H1 (cell line): ENCODE results near the gene IMPG2.

Experiments used
- CEBPB ChIP-seq: IDR thresholded peaks from 2 replicates; pipeline ENCODE4 v1.6.1; 2012; ENCODE audit warnings: low read depth, low read length
- EP300 ChIP-seq, 2 experiments: IDR thresholded peaks; 1 replicate in 1 of 2; 2 replicates in 1 of 2; pipeline ENCODE4 v1.6.1; 2011 to 2012; ENCODE audit warnings: low read depth in 2 of 2, low read length in 2 of 2, mild to moderate bottlenecking in 2 of 2, borderline replicate concordance in 1 of 2, inconsistent platforms in 1 of 2, moderate library complexity in 1 of 2
- JUN ChIP-seq: IDR thresholded peaks from 2 replicates; pipeline ENCODE4 v1.6.1; 2011; ENCODE audit warnings: low read depth, mild to moderate bottlenecking, improper control_type of control experiment, low read length
- POLR2A ChIP-seq, 2 experiments: IDR thresholded peaks; 1 replicate in 1 of 2; 2 replicates in 1 of 2; pipeline ENCODE4 v1.6.1; 2011; ENCODE audit warnings: low read depth in 2 of 2, low read length in 2 of 2, mild to moderate bottlenecking in 2 of 2; ENCODE audit errors: control extremely low read depth in 1 of 2
- RAD21 ChIP-seq, 2 experiments: IDR thresholded peaks in 1 of 2; conservative IDR thresholded peaks in 1 of 2; 2 replicates each; pipeline ENCODE4 v1.6.1; 2011; ENCODE audit warnings: low read depth in 2 of 2, low read length in 2 of 2, improper control_type of control experiment in 1 of 2, inconsistent platforms in 1 of 2, mild to moderate bottlenecking in 1 of 2, moderate library complexity in 1 of 2
- SP4 ChIP-seq: IDR thresholded peaks from 2 replicates; pipeline ENCODE4 v1.6.1; 2012; ENCODE audit warnings: low read length, inconsistent platforms
- TF ChIP-seq, protein P1 (sequence below), 3 experiments: IDR thresholded peaks; 1 replicate in 2 of 3; 2 replicates in 1 of 3; pipeline versions ENCODE4 v1.5.1 to v1.6.1; 2011; ENCODE audit warnings: low read length in 3 of 3, mild to moderate bottlenecking in 3 of 3, inconsistent platforms in 2 of 3, low read depth in 1 of 3, moderate library complexity in 1 of 3; ENCODE audit not compliant: insufficient read depth in 1 of 3; ENCODE audit errors: control extremely low read depth in 1 of 3

DNA sequence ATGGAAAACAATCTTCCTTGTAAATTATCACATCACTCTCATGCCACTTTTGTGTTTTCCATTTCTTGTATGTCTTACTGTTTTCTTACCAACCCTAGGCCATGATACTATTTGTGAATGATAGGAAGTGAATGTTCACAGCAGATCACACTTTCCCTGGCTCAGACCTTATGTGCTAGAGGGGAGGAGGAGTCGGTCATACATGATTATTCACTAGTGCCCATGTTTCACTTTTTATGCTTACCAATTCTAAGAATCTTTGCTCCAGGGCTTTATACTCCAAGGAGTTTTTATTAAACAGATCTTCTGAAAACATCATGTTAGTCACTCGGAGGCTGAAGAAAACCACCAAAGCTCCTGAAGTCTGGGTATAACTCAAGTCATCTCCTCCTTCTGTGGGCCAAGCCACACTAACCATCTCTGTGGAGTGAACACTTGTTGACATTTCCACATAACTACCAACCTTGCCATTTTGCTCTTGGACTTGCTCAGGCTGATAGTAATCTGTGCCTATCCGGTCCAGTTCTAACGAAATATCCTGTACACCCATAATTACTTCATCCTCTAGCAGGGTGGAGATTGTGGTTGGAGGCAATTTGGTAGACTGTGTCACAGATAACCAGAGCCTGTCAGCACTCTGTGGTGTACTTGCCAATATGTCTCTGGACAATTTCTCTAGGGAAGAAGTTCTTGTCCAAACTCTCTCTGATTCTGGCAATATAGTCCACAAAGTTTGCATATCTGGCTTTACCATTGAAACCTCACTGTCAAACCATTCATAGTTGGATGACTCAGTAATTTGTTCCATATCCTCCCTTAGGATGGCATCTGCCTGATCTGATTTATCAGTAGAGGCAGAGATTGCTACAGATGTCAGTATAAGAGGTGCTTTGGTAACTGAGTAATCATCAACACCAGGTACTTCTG lies 76.8 kb downstream of the IMPG2 start:
- TF ChIP-seq RAD21 (IDR thresholded peaks at IDR 0.05 in 1 of 2, conservative IDR thresholded peaks at IDR 0.05 in 1 of 2; ENCODE audit: low read depth in 2 of 2, low read length in 2 of 2) = no peak
- TF ChIP-seq, protein P1, sequence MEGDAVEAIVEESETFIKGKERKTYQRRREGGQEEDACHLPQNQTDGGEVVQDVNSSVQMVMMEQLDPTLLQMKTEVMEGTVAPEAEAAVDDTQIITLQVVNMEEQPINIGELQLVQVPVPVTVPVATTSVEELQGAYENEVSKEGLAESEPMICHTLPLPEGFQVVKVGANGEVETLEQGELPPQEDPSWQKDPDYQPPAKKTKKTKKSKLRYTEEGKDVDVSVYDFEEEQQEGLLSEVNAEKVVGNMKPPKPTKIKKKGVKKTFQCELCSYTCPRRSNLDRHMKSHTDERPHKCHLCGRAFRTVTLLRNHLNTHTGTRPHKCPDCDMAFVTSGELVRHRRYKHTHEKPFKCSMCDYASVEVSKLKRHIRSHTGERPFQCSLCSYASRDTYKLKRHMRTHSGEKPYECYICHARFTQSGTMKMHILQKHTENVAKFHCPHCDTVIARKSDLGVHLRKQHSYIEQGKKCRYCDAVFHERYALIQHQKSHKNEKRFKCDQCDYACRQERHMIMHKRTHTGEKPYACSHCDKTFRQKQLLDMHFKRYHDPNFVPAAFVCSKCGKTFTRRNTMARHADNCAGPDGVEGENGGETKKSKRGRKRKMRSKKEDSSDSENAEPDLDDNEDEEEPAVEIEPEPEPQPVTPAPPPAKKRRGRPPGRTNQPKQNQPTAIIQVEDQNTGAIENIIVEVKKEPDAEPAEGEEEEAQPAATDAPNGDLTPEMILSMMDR (IDR thresholded peaks at IDR 0.05; ENCODE audit: control extremely low read depth in 1 of 3, insufficient read depth in 1 of 3, low read depth in 1 of 3, low read length in 3 of 3) = no peak
- no peak for TF ChIP-seq CEBPB
- no peak for TF ChIP-seq SP4
- no peak for TF ChIP-seq EP300 (IDR thresholded peaks at IDR 0.05; ENCODE audit: borderline replicate concordance in 1 of 2, low read depth in 2 of 2, low read length in 2 of 2)
- no peak for TF ChIP-seq JUN
- no peak for TF ChIP-seq POLR2A (IDR thresholded peaks at IDR 0.05; ENCODE audit: control extremely low read depth in 1 of 2, low read depth in 2 of 2, low read length in 2 of 2)
